ENCODE measurements around the gene ATG9B. TPM values are rescaled to one million over a fixed set of nuclear protein-coding genes. Genes with fewer than 3 reads are reported as not detected.

ATG9B gene
- total and polyA plus RNA-seq, 2 donors (not counting 3 experiments of a cell fraction or from before 2014, with no cell fraction given), result 0.04 TPM; not detected in 1

DNA sequence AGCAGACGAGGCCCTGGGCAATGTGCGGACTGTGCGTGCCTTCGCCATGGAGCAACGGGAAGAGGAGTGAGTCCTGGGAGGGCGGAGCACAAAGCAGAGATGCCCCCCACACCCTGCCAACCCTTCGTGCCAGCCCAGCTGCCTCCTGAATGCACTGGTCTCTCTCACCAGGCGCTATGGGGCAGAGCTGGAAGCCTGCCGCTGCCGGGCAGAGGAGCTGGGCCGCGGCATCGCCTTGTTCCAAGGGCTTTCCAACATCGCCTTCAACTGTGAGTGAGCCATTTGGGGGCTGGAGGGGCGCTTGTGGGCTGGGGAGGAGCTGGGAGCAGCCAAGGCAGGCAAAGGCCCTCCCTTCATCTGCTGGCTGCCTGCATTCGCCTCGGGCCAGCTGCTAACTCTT lies 11.6 kb upstream of the ATG9B start:
- H3K9ac ChIP-seq (replicated peaks; ENCODE audit: extremely low read depth, insufficient read depth, low read length), result no peak overlapping the region
- DNase-seq (ENCODE audit: low read depth, low spot score) (no peak), FAIRE-seq (no peak)
- peaks cover 0 to 17% of the 10 kb centered on the region in 2 experiments for H3K36me3 ChIP-seq (ENCODE audit: control insufficient read depth in 2 of 2, extremely low read depth in 1 of 2, insufficient read depth in 2 of 2, low read length in 2 of 2)
- no peak overlapping the region for H2AFZ ChIP-seq (ENCODE audit: low read depth, low read length)
- TF ChIP-seq GATA2 (IDR thresholded peaks at IDR 0.05; ENCODE audit: insufficient read depth, insufficient read length, low read depth, low read length), result no peak
- TF ChIP-seq, protein P1, sequence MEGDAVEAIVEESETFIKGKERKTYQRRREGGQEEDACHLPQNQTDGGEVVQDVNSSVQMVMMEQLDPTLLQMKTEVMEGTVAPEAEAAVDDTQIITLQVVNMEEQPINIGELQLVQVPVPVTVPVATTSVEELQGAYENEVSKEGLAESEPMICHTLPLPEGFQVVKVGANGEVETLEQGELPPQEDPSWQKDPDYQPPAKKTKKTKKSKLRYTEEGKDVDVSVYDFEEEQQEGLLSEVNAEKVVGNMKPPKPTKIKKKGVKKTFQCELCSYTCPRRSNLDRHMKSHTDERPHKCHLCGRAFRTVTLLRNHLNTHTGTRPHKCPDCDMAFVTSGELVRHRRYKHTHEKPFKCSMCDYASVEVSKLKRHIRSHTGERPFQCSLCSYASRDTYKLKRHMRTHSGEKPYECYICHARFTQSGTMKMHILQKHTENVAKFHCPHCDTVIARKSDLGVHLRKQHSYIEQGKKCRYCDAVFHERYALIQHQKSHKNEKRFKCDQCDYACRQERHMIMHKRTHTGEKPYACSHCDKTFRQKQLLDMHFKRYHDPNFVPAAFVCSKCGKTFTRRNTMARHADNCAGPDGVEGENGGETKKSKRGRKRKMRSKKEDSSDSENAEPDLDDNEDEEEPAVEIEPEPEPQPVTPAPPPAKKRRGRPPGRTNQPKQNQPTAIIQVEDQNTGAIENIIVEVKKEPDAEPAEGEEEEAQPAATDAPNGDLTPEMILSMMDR (IDR thresholded peaks at IDR 0.05; ENCODE audit: extremely low read depth in 1 of 2, insufficient read depth in 1 of 2, low read depth in 1 of 2, low read length in 2 of 2), result no peak
- H3K4me1 ChIP-seq (ENCODE audit: control insufficient read depth, extremely low read depth, insufficient read depth, low read length), result peaks cover 20% of the 10 kb centered on the region
- BruUV-seq (replicated peaks), result no TSS peak
- H3K4me3 ChIP-seq (replicated peaks in 1 of 3; ENCODE audit: insufficient read depth in 1 of 3, low read depth in 1 of 3, low read length in 3 of 3), result no peak overlapping the region
- POLR2A ChIA-PET, result no interaction called here
- no peaks in the 10 kb centered on the region for H3K9me1 ChIP-seq (replicated peaks; ENCODE audit: control insufficient read depth, extremely low read depth, insufficient read depth, low read length)
- H4K20me1 ChIP-seq (replicated peaks; ENCODE audit: control insufficient read depth, extremely low read depth, insufficient read depth, low read length), result no peaks in the 10 kb centered on the region
- intact Hi-C loops (cut with micrococcal nuclease) (no loop called here), dilution Hi-C loops (cut with MboI; ENCODE audit: extremely low pct_ligation_motif_present, low sequenced_read_pairs) (no loop called here)
- H3K27ac ChIP-seq (ENCODE audit: insufficient read depth, low read depth, low read length), result no peak overlapping the region
- no peaks in the 10 kb centered on the region for H3K27me3 ChIP-seq (ENCODE audit: control insufficient read depth in 2 of 2, insufficient read depth in 2 of 2, low read length in 2 of 2)
- CTCF ChIA-PET, result interaction anchor here (1.3 to 1.7 kb wide), 2 partner anchors 17 to 28 kb away, joined by 3 to 4 read pairs; no protein-coding TSS in a partner anchor
- no peak overlapping the region for H3K4me2 ChIP-seq (ENCODE audit: insufficient read depth, low read length)
- no peaks in the 10 kb centered on the region for H3K79me2 ChIP-seq (ENCODE audit: control insufficient read depth, insufficient read depth, low read length)
- H3K9me3 ChIP-seq (replicated peaks; ENCODE audit: control insufficient read depth, insufficient read depth, low read length), result no peaks in the 10 kb centered on the region

GRCh38 chr7:151035026-151035717 lies 10.9 kb upstream of the ATG9B start:
- Histone ChIP-seq H4K20me1 (replicated peaks; ENCODE audit: control insufficient read depth, extremely low read depth, insufficient read depth, low read length) (no peaks in the 10 kb centered on the region), H3K9ac (replicated peaks; ENCODE audit: extremely low read depth, insufficient read depth, low read length) (no peak overlapping the region), H3K4me2 (ENCODE audit: insufficient read depth, low read length) (no peak overlapping the region), H3K79me2 (ENCODE audit: control insufficient read depth, insufficient read depth, low read length) (no peaks in the 10 kb centered on the region), H3K9me1 (replicated peaks; ENCODE audit: control insufficient read depth, extremely low read depth, insufficient read depth, low read length) (no peaks in the 10 kb centered on the region), H3K36me3 (ENCODE audit: control insufficient read depth in 2 of 2, extremely low read depth in 1 of 2, insufficient read depth in 2 of 2, low read length in 2 of 2) (peaks cover 0 to 17% of the 10 kb centered on the region in 2 experiments), H3K9me3 (replicated peaks; ENCODE audit: control insufficient read depth, insufficient read depth, low read length) (no peaks in the 10 kb centered on the region), H3K4me1 (ENCODE audit: control insufficient read depth, extremely low read depth, insufficient read depth, low read length) (peaks cover 19% of the 10 kb centered on the region), H3K4me3 (replicated peaks in 1 of 3; ENCODE audit: insufficient read depth in 1 of 3, low read depth in 1 of 3, low read length in 3 of 3) (no peak overlapping the region), H2AFZ (ENCODE audit: low read depth, low read length) (no peak overlapping the region), H3K27me3 (ENCODE audit: control insufficient read depth in 2 of 2, insufficient read depth in 2 of 2, low read length in 2 of 2) (no peaks in the 10 kb centered on the region), H3K27ac (ENCODE audit: insufficient read depth, low read depth, low read length) (no peak overlapping the region)
- DNase-seq (ENCODE audit: low read depth, low spot score) (no peak), FAIRE-seq (no peak)
- CTCF ChIA-PET, result no interaction called here
- intact Hi-C loops (cut with micrococcal nuclease), result no loop called here
- POLR2A ChIA-PET, result no interaction called here
- no TSS peak for BruUV-seq (replicated peaks)
- no peak for TF ChIP-seq POLR2A (IDR thresholded peaks at IDR 0.05; ENCODE audit: low read depth, low read length)
- no peak for TF ChIP-seq MAX (IDR thresholded peaks at IDR 0.05; ENCODE audit: insufficient read depth, insufficient read length)
- no peak for TF ChIP-seq MYC (IDR thresholded peaks at IDR 0.05; ENCODE audit: low read depth, low read length)
- TF ChIP-seq, protein P1 (IDR thresholded peaks at IDR 0.05; ENCODE audit: extremely low read depth in 1 of 2, insufficient read depth in 1 of 2, low read depth in 1 of 2, low read length in 2 of 2), result no peak
- dilution Hi-C loops (cut with MboI; ENCODE audit: extremely low pct_ligation_motif_present, low sequenced_read_pairs), result no loop called here
